ENCODE data around the gene ZNF285.
"Not testable (repeated sequence)": the region's sequence is repeated elsewhere in the genome, so short reads cannot be mapped to it uniquely, and the experiment has no call there.

Gene ZNF285

DNA sequence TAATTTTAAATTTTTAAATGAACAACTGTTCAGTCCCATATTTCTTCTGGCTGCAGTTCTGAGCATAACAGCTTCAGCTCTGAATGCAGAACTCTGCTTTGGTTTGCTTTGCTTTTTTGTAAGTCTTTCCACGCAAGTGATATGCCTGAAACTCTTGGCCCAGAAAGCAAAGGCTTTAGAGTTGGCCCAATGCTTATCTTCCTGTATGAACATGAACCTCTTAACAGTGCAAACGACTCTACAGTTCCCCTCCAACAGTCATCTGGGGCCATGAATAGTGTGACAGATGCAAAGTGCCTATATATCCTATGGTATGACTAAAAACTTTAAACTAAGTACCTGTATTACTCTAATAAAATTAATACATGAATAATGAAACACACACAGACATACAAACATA lies 59.6 kb downstream of the ZNF285 start:
- H3K27me3 Mint-ChIP-seq = no peaks in the 10 kb centered on the region
- peaks cover 22% of the 10 kb centered on the region for H3K9me3 Mint-ChIP-seq

DNA sequence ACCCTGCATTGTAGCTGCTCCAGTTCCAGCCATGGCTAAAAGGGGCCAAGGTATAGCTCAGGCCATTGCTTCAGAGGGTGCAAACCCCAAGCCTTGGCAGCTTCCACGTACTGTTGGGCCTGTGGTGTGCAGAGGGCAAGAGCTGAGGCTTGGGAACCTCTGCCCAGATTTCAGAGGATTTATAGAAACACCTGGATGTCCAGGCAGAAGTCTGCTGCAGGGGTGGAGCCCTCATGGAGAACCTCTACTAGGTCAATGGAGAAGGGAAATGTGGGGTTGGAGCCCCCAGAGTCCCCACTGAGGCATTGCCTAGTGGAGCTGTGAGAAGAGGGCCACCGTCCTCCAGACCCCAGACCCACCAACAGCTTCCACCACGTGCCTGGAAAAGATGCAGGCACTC lies 66.8 kb downstream of the ZNF285 start:
- peaks cover 22% of the 10 kb centered on the region for H3K36me3 Mint-ChIP-seq

More for the DNA sequence above, 59.6 kb downstream of the ZNF285 start:
- H3K36me3 Mint-ChIP-seq = peaks cover 8% of the 10 kb centered on the region
- H3K4me1 Mint-ChIP-seq = no peaks in the 10 kb centered on the region
- H3K27ac Mint-ChIP-seq = no peak overlapping the region
- H3K4me3 Mint-ChIP-seq = no peak overlapping the region

More for the DNA sequence above, 66.8 kb downstream of the ZNF285 start:
- not testable (repeated sequence) for H3K27me3 Mint-ChIP-seq, H3K4me1 Mint-ChIP-seq, H3K27ac Mint-ChIP-seq, H3K4me3 Mint-ChIP-seq
- peaks cover 47% of the 10 kb centered on the region for H3K9me3 Mint-ChIP-seq
